ENCODE measurements around the gene RLF. TPM values are rescaled to one million over a fixed set of nuclear protein-coding genes. Genes with fewer than 3 reads are reported as not detected.

RLF gene
- total RNA-seq, 4 donors from 2014 or later: 17.9 to 68.0 (median 28.9) TPM

- H3K4me3 ChIP-seq: no peak overlapping the region
- H3K27me3 ChIP-seq: no peaks in the 10 kb centered on the region
- no peaks in the 10 kb centered on the region for H3K36me3 ChIP-seq
- no peak overlapping the region for H3K27ac ChIP-seq
- TF ChIP-seq CTCF (IDR thresholded peaks at IDR 0.05) (no peak), POLR2A (IDR thresholded peaks at IDR 0.05) (no peak)
- H3K4me1 ChIP-seq: no peaks in the 10 kb centered on the region
- intact Hi-C loops (cut with DNase I; ENCODE audit: low total_unique reads): no loop called here
- DNase-seq: no peak
- H3K9me3 ChIP-seq: no peaks in the 10 kb centered on the region
Measured at GRCh38 chr1:40281853-40282252, 120.7 kb downstream of the RLF start.

Small RNA genes within 50 kb of the gene (small RNA-seq; reads per million reads assigned to genes)
- not detected for gene RNU6-1237P

Other genes starting within 250 kb of the RLF start
- 10 to 100 TPM in 1 of 4 donors, 1 to 10 TPM in 3; 2.0 to 16.2 (median 6.5) TPM for gene MFSD2A, start 206.2 kb upstream of the RLF start, total RNA-seq
- gene CAP1, start 120.7 kb upstream of the RLF start, total RNA-seq: 100 to 1,000 TPM; 136 to 298 (median 224) TPM
- gene PPT1, start 64.1 kb upstream of the RLF start, total RNA-seq: 100 to 1,000 TPM in 2 of 4 donors, 10 to 100 TPM in 2; 81.7 to 123 (median 94.5) TPM
- gene TMCO2, start 86.5 kb downstream of the RLF start, total RNA-seq: not detected
- 10 to 100 TPM; 17.9 to 79.1 (median 56.2) TPM for gene ZMPSTE24, start 96.8 kb downstream of the RLF start, total RNA-seq
- 10 to 100 TPM in 1 of 4 donors, 1 to 10 TPM in 3; 2.0 to 27.0 (median 4.8) TPM for gene COL9A2, start 155.9 kb downstream of the RLF start, total RNA-seq
- 10 to 100 TPM; 11.1 to 24.8 (median 18.6) TPM for gene SMAP2, start 212.3 kb downstream of the RLF start, total RNA-seq